ENCODE measurements around the gene TMEM150C.

Gene TMEM150C

DNA sequence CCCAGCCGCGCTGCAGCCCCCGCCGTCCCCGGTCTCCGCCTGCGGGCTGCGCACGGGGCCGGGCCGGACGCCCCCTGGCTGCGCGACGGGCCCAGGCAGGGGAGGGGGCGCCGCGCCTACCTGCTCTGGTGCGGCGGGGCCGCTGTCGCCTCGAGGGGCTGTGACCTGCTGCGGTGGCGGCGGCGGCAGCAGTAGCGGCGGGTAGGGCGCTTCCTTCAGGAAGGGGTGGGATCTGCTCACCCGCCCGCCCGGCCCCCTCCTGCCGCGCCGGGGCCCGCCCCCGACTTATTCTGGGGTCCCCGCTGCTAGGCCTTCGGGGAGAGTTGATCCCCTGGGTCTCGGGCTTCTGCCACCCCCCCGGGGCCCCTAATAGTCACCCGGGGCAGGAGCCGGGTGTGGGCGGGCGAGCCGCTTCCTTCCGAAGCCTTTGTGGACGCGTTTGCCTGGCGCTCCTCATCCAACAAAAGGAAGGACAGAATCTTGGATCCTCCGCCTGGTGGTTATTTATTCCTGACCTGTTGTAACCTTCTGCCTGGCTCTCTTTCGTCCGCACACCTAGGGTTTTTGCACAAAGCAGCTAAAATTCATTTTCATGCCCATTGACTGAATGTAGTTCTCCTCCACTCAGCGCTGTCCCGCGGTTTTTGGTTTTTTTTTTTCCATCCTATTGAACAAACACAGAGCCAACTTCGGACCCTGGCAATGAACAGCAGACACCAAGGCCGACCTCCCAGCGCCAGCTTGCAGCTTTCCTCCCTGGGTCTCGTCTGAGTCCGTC lies at the start of gene TMEM150C:
Gene TMEM150C, minus strand, starts transcription at position 203 of the 778 bp plus-strand sequence. CDS start 57,331 bp downstream, outside the sequence.
- no peak for DNase-seq (ENCODE audit: extremely low read depth, low read depth)
- TF ChIP-seq, protein P1, sequence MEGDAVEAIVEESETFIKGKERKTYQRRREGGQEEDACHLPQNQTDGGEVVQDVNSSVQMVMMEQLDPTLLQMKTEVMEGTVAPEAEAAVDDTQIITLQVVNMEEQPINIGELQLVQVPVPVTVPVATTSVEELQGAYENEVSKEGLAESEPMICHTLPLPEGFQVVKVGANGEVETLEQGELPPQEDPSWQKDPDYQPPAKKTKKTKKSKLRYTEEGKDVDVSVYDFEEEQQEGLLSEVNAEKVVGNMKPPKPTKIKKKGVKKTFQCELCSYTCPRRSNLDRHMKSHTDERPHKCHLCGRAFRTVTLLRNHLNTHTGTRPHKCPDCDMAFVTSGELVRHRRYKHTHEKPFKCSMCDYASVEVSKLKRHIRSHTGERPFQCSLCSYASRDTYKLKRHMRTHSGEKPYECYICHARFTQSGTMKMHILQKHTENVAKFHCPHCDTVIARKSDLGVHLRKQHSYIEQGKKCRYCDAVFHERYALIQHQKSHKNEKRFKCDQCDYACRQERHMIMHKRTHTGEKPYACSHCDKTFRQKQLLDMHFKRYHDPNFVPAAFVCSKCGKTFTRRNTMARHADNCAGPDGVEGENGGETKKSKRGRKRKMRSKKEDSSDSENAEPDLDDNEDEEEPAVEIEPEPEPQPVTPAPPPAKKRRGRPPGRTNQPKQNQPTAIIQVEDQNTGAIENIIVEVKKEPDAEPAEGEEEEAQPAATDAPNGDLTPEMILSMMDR (IDR thresholded peaks at IDR 0.05; ENCODE audit: low read depth, low read length), result no peak; the same call in 1 of the 2 replicates

DNA sequence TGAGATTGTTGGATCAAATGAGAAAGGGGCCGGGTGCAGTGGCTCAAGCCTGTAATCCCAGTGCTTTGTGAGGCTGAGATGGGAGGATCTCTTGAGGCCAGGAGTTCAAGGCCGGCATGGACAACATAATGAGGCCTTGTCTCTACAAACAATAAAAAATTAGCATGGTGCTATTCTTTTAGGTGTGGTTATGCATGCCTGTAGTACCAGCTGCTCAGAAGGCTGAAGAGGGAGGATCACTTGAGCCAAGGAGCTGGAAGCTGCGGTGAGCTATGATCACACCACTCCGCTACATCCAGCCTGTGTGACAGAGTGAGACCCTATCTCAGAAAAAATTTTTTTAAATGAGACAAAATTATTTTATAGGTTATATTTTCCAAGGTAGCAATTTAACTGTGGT lies 49.7 kb upstream of the TMEM150C start:
- no peak for DNase-seq (ENCODE audit: extremely low read depth, low read depth)
- TF ChIP-seq, protein P1 (IDR thresholded peaks at IDR 0.05; ENCODE audit: low read depth, low read length), result no peak

DNA sequence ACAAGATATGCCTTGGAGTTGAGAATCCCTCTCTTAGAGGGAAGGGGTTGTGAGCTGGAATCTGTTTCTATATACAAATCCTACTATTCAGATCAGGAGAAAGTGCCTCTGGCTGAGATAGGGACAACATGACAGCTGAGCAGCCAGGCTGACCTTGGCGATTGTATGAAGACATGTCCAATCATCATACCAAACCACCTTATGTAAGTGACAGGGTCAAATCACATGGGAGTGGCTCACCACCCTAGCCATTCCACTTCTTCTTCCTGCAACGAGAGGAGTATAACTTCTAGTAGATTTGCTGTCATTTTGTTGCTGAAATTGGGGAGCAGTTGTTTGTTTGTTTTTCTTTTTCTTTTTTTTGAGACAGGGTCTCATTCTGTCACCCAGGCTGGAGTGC lies 48.3 kb upstream of the TMEM150C start:
- TF ChIP-seq, protein P1 (IDR thresholded peaks at IDR 0.05; ENCODE audit: low read depth, low read length), result no peak
- no peak for DNase-seq (ENCODE audit: extremely low read depth, low read depth)

DNA sequence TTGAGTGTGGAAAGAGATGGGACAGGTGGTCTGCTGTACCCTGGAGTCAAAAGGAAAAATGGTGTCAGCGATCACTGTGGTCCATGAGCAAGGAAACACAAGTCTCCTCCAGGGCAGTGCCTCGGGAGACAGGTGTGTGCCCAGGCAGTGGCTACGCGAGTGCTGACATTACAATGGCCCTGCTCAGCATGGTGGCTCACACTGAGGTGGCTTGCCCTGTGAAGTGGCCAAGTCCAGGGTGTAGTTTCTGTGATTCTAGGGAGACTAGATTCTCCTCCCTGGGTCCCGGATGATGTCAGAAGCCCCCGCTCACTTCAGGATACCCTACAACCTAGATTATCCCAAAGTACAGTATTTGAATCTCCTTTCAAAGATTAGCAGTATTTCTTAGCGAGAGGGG lies 44.8 kb upstream of the TMEM150C start:
- TF ChIP-seq, protein P1 (IDR thresholded peaks at IDR 0.05; ENCODE audit: low read depth, low read length), result no peak
- no peak for DNase-seq (ENCODE audit: extremely low read depth, low read depth)

DNA sequence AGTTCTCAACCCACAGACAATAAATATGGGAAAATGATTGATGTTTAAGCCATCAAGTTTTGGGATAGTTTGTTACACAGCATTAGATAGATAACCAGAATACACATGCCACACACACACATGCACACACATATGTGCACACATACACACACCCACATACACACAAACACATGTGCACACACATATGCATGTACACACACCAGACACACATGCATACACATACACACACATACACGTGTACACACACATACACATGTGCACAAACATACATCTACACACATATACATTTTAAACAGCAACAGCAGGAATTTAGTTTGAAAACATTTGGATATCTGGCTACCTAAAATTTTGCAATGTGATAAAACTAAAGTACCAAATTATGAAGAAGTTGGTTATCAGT lies 42.7 kb upstream of the TMEM150C start:
- no peak for DNase-seq (ENCODE audit: extremely low read depth, low read depth)
- TF ChIP-seq, protein P1 (IDR thresholded peaks at IDR 0.05; ENCODE audit: low read depth, low read length), result no peak

DNA sequence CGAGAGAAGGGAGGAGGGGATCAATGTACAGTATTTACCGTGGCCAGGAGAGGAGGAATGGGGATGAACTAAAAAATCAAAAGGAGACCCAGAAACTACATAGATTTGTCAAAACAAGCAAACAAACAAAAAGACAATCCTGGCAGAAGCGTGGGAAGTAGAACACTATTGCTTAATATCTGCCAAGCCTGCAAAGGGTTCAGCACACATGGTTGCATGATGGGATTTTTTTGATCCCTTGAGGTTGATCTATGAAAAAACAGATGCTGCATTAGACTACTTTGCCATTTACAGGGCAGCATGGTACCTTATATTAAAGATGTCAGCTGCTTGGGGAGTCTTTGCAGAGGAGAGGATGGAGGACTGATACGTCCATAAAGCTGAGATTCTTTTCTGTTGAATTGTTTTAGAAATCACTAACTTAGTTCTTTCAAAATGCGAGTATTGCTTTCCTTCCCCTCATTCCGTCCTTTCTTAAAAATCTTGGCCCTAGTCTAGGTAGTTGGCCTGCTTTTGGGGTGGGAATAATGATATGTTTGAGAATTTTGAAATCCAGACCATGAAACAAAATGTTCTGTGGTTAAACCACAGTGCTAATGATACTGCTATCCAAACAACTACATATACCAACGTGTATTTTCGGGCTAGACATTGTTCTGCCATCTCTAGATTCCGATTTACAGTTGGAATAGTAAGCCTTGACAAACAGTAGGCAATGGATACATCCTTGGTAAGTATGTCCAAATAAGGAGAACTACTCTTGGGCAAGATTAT lies 39.6 kb upstream of the TMEM150C start:
- TF ChIP-seq, protein P1 (IDR thresholded peaks at IDR 0.05; ENCODE audit: low read depth, low read length), result no peak
- no peak for DNase-seq (ENCODE audit: extremely low read depth, low read depth)

DNA sequence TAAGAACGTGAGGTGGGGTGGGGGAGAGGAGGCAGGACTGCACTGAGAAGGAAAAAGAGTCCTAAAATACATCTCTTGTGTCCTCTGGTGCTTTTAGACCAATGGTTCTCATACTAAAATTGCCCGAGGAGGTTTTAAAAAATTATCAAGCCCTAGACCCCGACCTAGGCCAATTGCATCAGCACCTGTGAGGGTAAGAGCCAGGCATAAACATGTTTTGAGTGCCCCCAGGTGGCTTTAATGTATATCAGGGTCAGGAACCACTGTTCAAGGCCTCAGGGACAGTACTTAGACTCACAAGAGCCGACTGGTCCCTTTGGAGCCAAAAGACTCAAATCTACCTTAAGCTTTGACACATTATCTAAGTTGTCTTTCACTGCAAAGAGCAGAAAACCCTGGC lies 37.5 kb upstream of the TMEM150C start:
- no peak for DNase-seq (ENCODE audit: extremely low read depth, low read depth)
- TF ChIP-seq, protein P1 (IDR thresholded peaks at IDR 0.05; ENCODE audit: low read depth, low read length), result no peak

All from AG09319 (cell line).